ENCODE data around the gene ERC2.

Gene ERC2

DNA sequence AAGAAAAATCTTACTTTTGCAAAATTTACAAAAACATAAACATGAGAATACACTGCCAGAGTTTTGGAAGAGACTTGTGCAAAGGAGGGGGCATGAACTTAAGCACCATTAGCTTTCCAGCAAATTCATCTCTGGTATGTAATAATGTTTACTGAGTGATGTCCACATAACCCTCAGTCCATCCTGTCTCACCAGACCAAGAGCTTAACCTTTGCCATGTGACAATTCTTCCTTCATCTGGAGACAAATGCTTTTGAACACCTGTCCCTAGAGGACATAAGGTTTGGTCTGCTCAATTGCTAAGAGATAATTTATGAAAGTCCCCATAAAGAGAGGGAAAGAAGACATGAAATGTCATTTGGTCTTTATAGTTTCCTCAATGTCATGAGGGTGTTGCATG is 412.3 kb downstream of the ERC2 start:
- no peak for ATAC-seq
- TF ChIP-seq BACH2 (CRISPR knock-in tag; IDR thresholded peaks at IDR 0.05; ENCODE audit: borderline replicate concordance) = no peak
- TF ChIP-seq, protein P1, sequence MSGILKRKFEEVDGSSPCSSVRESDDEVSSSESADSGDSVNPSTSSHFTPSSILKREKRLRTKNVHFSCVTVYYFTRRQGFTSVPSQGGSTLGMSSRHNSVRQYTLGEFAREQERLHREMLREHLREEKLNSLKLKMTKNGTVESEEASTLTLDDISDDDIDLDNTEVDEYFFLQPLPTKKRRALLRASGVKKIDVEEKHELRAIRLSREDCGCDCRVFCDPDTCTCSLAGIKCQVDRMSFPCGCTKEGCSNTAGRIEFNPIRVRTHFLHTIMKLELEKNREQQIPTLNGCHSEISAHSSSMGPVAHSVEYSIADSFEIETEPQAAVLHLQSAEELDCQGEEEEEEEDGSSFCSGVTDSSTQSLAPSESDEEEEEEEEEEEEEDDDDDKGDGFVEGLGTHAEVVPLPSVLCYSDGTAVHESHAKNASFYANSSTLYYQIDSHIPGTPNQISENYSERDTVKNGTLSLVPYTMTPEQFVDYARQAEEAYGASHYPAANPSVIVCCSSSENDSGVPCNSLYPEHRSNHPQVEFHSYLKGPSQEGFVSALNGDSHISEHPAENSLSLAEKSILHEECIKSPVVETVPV (CRISPR knock-in tag; IDR thresholded peaks at IDR 0.05) = no peak
- TF ChIP-seq SNAI2 (CRISPR knock-in tag; IDR thresholded peaks at IDR 0.05) = no peak
- TF ChIP-seq ZC3H10 (CRISPR knock-in tag; IDR thresholded peaks at IDR 0.05) = no peak
- TF ChIP-seq, protein P2, sequence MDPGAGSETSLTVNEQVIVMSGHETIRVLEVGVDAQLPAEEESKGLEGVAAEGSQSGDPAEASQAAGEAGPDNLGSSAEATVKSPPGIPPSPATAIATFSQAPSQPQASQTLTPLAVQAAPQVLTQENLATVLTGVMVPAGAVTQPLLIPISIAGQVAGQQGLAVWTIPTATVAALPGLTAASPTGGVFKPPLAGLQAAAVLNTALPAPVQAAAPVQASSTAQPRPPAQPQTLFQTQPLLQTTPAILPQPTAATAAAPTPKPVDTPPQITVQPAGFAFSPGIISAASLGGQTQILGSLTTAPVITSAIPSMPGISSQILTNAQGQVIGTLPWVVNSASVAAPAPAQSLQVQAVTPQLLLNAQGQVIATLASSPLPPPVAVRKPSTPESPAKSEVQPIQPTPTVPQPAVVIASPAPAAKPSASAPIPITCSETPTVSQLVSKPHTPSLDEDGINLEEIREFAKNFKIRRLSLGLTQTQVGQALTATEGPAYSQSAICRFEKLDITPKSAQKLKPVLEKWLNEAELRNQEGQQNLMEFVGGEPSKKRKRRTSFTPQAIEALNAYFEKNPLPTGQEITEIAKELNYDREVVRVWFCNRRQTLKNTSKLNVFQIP (CRISPR knock-in tag; IDR thresholded peaks at IDR 0.05; ENCODE audit: borderline replicate concordance, low read depth) = no peak
- TF ChIP-seq PPARA (CRISPR knock-in tag; IDR thresholded peaks at IDR 0.05; ENCODE audit: borderline replicate concordance) = no peak

DNA sequence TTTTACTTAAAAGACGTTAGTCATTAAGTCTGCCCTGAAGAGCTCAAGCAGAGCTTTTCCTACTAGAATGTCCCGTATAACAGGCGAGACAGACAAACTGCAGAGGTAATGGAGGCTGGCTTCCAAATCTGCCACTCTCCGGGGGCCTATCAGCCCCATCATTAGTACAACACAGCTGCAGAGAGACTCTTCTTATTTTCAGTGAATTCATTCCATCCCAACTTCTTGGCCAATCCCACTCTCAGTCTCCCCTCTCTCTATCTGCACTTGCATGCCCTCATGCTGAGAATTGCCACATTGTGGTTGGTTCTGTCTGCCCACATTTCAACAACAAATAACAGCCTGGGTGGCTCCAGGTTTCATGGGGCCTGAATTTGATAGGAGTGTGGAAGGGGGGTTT is 412.7 kb downstream of the ERC2 start:
- no peak for ATAC-seq
- TF ChIP-seq, protein P3, sequence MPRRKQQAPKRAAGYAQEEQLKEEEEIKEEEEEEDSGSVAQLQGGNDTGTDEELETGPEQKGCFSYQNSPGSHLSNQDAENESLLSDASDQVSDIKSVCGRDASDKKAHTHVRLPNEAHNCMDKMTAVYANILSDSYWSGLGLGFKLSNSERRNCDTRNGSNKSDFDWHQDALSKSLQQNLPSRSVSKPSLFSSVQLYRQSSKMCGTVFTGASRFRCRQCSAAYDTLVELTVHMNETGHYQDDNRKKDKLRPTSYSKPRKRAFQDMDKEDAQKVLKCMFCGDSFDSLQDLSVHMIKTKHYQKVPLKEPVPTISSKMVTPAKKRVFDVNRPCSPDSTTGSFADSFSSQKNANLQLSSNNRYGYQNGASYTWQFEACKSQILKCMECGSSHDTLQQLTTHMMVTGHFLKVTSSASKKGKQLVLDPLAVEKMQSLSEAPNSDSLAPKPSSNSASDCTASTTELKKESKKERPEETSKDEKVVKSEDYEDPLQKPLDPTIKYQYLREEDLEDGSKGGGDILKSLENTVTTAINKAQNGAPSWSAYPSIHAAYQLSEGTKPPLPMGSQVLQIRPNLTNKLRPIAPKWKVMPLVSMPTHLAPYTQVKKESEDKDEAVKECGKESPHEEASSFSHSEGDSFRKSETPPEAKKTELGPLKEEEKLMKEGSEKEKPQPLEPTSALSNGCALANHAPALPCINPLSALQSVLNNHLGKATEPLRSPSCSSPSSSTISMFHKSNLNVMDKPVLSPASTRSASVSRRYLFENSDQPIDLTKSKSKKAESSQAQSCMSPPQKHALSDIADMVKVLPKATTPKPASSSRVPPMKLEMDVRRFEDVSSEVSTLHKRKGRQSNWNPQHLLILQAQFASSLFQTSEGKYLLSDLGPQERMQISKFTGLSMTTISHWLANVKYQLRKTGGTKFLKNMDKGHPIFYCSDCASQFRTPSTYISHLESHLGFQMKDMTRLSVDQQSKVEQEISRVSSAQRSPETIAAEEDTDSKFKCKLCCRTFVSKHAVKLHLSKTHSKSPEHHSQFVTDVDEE (CRISPR knock-in tag; IDR thresholded peaks at IDR 0.05) = no peak
- TF ChIP-seq, protein P4, sequence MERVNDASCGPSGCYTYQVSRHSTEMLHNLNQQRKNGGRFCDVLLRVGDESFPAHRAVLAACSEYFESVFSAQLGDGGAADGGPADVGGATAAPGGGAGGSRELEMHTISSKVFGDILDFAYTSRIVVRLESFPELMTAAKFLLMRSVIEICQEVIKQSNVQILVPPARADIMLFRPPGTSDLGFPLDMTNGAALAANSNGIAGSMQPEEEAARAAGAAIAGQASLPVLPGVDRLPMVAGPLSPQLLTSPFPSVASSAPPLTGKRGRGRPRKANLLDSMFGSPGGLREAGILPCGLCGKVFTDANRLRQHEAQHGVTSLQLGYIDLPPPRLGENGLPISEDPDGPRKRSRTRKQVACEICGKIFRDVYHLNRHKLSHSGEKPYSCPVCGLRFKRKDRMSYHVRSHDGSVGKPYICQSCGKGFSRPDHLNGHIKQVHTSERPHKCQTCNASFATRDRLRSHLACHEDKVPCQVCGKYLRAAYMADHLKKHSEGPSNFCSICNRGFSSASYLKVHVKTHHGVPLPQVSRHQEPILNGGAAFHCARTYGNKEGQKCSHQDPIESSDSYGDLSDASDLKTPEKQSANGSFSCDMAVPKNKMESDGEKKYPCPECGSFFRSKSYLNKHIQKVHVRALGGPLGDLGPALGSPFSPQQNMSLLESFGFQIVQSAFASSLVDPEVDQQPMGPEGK (CRISPR knock-in tag; IDR thresholded peaks at IDR 0.05; ENCODE audit: borderline replicate concordance) = no peak
- TF ChIP-seq ZFP30 (CRISPR knock-in tag; IDR thresholded peaks at IDR 0.05) = no peak

DNA sequence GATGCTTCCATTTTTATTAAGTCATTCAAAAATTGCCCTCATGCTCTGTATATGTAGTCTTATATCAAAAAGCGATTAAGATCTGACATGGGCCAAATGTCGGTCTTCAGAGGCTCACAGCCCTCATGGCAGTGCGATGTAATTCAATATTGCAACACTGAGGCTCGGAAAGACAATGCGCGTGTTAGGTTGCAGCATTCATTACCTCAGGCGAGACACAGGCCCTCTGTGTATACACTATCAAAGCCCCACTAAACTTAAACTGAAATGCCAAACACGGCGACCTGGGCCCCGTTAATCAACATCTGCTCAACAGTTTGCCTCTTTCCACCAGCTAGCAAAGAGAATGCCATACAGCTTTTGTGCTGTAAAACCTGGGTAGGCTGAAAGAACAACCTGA is 413.4 kb downstream of the ERC2 start:
- no peak for ATAC-seq
- TF ChIP-seq GLIS3 (CRISPR knock-in tag; IDR thresholded peaks at IDR 0.05) (no peak), ZFP3 (CRISPR knock-in tag; IDR thresholded peaks at IDR 0.05) (no peak), ZNF70 (CRISPR knock-in tag; IDR thresholded peaks at IDR 0.05) (no peak), BACH2 (CRISPR knock-in tag; IDR thresholded peaks at IDR 0.05; ENCODE audit: borderline replicate concordance) (no peak), ZNF565 (CRISPR knock-in tag; conservative IDR thresholded peaks at IDR 0.05; ENCODE audit: low read depth) (no peak), ZNF8 (CRISPR knock-in tag; IDR thresholded peaks at IDR 0.05) (no peak), ISL1 (CRISPR knock-in tag; IDR thresholded peaks at IDR 0.05) (no peak), TCF4 (CRISPR knock-in tag; IDR thresholded peaks at IDR 0.05; ENCODE audit: borderline replicate concordance) (no peak), ESRRG (CRISPR knock-in tag; IDR thresholded peaks at IDR 0.05) (no peak), TOX (CRISPR knock-in tag; IDR thresholded peaks at IDR 0.05; ENCODE audit: borderline replicate concordance) (no peak), ZC3H10 (CRISPR knock-in tag; IDR thresholded peaks at IDR 0.05) (no peak)
- TF ChIP-seq, protein P2 (CRISPR knock-in tag; IDR thresholded peaks at IDR 0.05; ENCODE audit: borderline replicate concordance, low read depth) = no peak
- TF ChIP-seq, protein P4 (CRISPR knock-in tag; IDR thresholded peaks at IDR 0.05; ENCODE audit: borderline replicate concordance) = no peak

Data from SK-N-SH treated with all-trans-retinoic acid at 6 μM for 48 hours (cell line).